HepG2 (cell line): Measurements from ENCODE around the gene CUL2.

Experiments used
- HBP1 ChIP-seq: IDR thresholded peaks from 2 replicates; pipeline ENCODE4 v1.6.1; 2016; ENCODE audit warnings: low read depth, control low read depth
- HMGXB3 ChIP-seq: sonication (generic); formaldehyde crosslinking; IDR thresholded peaks from 2 replicates; pipeline ENCODE4 v1.4.0; 2020; ENCODE audit warnings: missing genetic modification reagents, borderline replicate concordance
- MNT ChIP-seq: fragments of 450-650 bp; IDR thresholded peaks from 2 replicates; pipeline ENCODE4 v1.6.1; 2016
- MXI1 ChIP-seq: IDR thresholded peaks from 3 replicates; pipeline ENCODE4 v1.6.1; 2012; ENCODE audit warnings: low read depth, low read length, inconsistent platforms, borderline replicate concordance
- TCF7 ChIP-seq: sonication (generic); IDR thresholded peaks from 2 replicates; pipeline ENCODE4 v1.6.1; 2016; ENCODE audit warnings: antibody characterized with exemption, low read depth
- ZHX2 ChIP-seq, 2 experiments: sonication (generic) in 1 of 2; formaldehyde crosslinking in 1 of 2; IDR thresholded peaks; 2 replicates each; pipeline versions ENCODE4 v1.6.1 to v1.9.0; 2014 to 2022; ENCODE audit warnings: antibody characterized with exemption in 1 of 2, borderline replicate concordance in 1 of 2, inconsistent platforms in 1 of 2, low read depth in 1 of 2, missing genetic modification reagents in 1 of 2
- TF ChIP-seq, protein P1 (sequence below): sonication (generic); formaldehyde crosslinking; IDR thresholded peaks from 2 replicates; pipeline ENCODE4 v1.5.0; 2020; ENCODE audit warnings: mild to moderate bottlenecking, missing genetic modification reagents, moderate library complexity
- TF ChIP-seq, protein P2 (sequence below): sonication (generic); formaldehyde crosslinking; IDR thresholded peaks from 2 replicates; pipeline ENCODE4 v1.4.0; 2020; ENCODE audit warnings: missing genetic modification reagents

DNA sequence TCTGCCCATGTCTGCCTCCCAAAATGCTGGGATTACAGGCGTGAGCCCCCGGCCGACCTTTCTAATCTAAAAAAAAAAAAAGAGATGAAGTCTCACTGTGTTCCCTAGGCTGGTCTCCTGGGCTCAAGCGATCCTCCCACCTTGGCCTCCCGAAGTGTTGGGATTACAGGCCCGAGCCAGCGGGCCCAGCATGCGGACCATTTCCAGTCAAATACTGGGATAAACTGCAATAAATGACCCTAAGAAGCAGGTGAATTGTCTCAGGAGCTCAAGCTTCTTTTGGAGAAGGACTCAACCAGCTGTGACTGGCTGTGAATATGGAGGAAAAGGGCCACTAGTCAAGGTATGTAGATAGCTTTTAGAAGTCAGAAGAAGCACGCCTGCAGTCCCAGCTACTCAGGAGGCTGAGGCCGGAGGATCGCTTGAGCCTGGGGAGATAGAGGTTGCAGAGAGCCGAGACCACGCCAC lies 36.0 kb upstream of the CUL2 start:
- TF ChIP-seq, protein P1, sequence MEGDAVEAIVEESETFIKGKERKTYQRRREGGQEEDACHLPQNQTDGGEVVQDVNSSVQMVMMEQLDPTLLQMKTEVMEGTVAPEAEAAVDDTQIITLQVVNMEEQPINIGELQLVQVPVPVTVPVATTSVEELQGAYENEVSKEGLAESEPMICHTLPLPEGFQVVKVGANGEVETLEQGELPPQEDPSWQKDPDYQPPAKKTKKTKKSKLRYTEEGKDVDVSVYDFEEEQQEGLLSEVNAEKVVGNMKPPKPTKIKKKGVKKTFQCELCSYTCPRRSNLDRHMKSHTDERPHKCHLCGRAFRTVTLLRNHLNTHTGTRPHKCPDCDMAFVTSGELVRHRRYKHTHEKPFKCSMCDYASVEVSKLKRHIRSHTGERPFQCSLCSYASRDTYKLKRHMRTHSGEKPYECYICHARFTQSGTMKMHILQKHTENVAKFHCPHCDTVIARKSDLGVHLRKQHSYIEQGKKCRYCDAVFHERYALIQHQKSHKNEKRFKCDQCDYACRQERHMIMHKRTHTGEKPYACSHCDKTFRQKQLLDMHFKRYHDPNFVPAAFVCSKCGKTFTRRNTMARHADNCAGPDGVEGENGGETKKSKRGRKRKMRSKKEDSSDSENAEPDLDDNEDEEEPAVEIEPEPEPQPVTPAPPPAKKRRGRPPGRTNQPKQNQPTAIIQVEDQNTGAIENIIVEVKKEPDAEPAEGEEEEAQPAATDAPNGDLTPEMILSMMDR (CRISPR knock-in tag): no peak
- no peak for TF ChIP-seq HBP1
- TF ChIP-seq, protein P2, sequence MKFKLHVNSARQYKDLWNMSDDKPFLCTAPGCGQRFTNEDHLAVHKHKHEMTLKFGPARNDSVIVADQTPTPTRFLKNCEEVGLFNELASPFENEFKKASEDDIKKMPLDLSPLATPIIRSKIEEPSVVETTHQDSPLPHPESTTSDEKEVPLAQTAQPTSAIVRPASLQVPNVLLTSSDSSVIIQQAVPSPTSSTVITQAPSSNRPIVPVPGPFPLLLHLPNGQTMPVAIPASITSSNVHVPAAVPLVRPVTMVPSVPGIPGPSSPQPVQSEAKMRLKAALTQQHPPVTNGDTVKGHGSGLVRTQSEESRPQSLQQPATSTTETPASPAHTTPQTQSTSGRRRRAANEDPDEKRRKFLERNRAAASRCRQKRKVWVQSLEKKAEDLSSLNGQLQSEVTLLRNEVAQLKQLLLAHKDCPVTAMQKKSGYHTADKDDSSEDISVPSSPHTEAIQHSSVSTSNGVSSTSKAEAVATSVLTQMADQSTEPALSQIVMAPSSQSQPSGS (CRISPR knock-in tag): no peak
- TF ChIP-seq ZHX2 (IDR thresholded peaks at IDR 0.05; ENCODE audit: low read depth): no peak
- no peak; the same call in 1 of the 2 replicates for TF ChIP-seq ZHX2 (CRISPR knock-in tag; IDR thresholded peaks at IDR 0.05; ENCODE audit: borderline replicate concordance)
- TF ChIP-seq MNT: no peak
- TF ChIP-seq MXI1: no peak
- no peak for TF ChIP-seq HMGXB3 (CRISPR knock-in tag)
- no peak for TF ChIP-seq TCF7
